ENCODE results near the gene IL13. TPM values are rescaled to one million over a fixed set of nuclear protein-coding genes. Genes with fewer than 3 reads are reported as not detected.

Gene IL13
- total RNA-seq: 1 to 10 TPM in 1 of 4 donors, under 1 TPM in 1, not detected in 2; 0.80 to 1.4 TPM

GRCh38 chr5:132657676-132658380 is at the start of gene IL13:
Gene IL13 (plus strand): TSS chr5:132658173. CDS start chr5:132658187, 14 bp downstream.
- H3K4me1 ChIP-seq: peaks cover 16% of the 10 kb centered on the region
- no peak within 1 kb of the TSS for H3K4me3 ChIP-seq
- no peak for DNase-seq (ENCODE audit: low spot score in 2 of 2)
- no peaks in the 10 kb centered on the region for H3K36me3 ChIP-seq
- no peaks in the 10 kb centered on the region for H3K9me3 ChIP-seq
- WGBS: 94% methylated on average over 12 of the region's 12 CpGs
- TF ChIP-seq POLR2AphosphoS5 (IDR thresholded peaks at IDR 0.05) (no peak), POLR2A (IDR thresholded peaks at IDR 0.05) (no peak), EP300 (IDR thresholded peaks at IDR 0.05) (no peak)
- TF ChIP-seq, protein P1, sequence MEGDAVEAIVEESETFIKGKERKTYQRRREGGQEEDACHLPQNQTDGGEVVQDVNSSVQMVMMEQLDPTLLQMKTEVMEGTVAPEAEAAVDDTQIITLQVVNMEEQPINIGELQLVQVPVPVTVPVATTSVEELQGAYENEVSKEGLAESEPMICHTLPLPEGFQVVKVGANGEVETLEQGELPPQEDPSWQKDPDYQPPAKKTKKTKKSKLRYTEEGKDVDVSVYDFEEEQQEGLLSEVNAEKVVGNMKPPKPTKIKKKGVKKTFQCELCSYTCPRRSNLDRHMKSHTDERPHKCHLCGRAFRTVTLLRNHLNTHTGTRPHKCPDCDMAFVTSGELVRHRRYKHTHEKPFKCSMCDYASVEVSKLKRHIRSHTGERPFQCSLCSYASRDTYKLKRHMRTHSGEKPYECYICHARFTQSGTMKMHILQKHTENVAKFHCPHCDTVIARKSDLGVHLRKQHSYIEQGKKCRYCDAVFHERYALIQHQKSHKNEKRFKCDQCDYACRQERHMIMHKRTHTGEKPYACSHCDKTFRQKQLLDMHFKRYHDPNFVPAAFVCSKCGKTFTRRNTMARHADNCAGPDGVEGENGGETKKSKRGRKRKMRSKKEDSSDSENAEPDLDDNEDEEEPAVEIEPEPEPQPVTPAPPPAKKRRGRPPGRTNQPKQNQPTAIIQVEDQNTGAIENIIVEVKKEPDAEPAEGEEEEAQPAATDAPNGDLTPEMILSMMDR (IDR thresholded peaks at IDR 0.05): no peak
- H3K27me3 ChIP-seq: peaks cover 27% of the 10 kb centered on the region
- no peak within 1 kb of the TSS for H3K27ac ChIP-seq

DNA sequence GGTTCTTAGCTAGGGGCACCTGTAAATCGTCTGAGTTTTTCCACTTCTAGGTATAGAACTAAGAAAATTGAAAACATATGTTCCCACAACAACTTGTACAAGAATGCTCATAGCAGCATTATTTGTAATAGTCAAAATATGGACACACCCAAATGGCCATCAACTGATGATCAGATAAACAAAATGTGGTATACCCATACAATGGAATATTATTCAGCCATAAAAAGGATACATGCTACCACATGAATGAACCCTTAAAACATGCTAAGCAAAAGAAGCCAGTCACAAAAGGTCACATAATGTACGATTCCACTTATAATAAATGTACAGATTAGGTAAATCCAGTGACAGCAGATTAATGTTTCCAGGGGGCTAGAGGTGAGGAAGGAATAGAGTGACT is 46.0 kb upstream of the IL13 start:
- WGBS: 96% methylated on average over 2 of the region's 2 CpGs
- Histone ChIP-seq H3K27me3 (no peaks in the 10 kb centered on the region), H3K27ac (no peak overlapping the region), H3K36me3 (peaks cover 71% of the 10 kb centered on the region), H3K4me1 (no peaks in the 10 kb centered on the region), H3K9me3 (no peaks in the 10 kb centered on the region), H3K4me3 (no peak overlapping the region)
- TF ChIP-seq POLR2AphosphoS5 (IDR thresholded peaks at IDR 0.05): no peak
- TF ChIP-seq EP300 (IDR thresholded peaks at IDR 0.05): no peak
- TF ChIP-seq POLR2A (IDR thresholded peaks at IDR 0.05): no peak
- TF ChIP-seq, protein P1 (IDR thresholded peaks at IDR 0.05): no peak
- no peak for DNase-seq (ENCODE audit: low spot score in 2 of 2)

DNA sequence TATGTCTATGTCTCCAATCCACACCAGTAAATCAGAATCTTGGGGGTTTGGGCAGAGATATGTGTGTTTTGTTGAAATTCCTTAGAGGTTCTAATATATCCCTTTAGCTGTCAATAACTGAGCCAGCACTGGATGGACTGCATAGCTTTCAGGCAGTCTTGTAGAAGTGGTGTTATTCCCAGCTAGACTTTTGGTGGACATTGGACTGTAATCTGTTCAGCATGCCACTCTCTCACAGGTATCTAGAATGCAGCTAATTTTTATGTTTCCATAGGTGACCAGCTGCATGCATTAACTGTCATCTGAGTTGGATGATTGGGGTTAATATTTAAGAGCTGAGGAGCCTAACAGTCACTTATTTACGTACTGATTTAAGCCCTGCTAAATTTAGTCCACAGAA is 45.1 kb upstream of the IL13 start:
- H3K27ac ChIP-seq: no peak overlapping the region
- TF ChIP-seq, protein P1 (IDR thresholded peaks at IDR 0.05): no peak
- TF ChIP-seq POLR2A (IDR thresholded peaks at IDR 0.05): no peak
- TF ChIP-seq EP300 (IDR thresholded peaks at IDR 0.05): no peak
- TF ChIP-seq POLR2AphosphoS5 (IDR thresholded peaks at IDR 0.05): no peak
- H3K27me3 ChIP-seq: no peaks in the 10 kb centered on the region
- peaks cover 76% of the 10 kb centered on the region for H3K36me3 ChIP-seq
- WGBS: 86% methylated on average over 1 of the region's 1 CpG
- no peak for DNase-seq (ENCODE audit: low spot score in 2 of 2)
- no peaks in the 10 kb centered on the region for H3K4me1 ChIP-seq
- no peaks in the 10 kb centered on the region for H3K9me3 ChIP-seq
- no peak overlapping the region for H3K4me3 ChIP-seq

DNA sequence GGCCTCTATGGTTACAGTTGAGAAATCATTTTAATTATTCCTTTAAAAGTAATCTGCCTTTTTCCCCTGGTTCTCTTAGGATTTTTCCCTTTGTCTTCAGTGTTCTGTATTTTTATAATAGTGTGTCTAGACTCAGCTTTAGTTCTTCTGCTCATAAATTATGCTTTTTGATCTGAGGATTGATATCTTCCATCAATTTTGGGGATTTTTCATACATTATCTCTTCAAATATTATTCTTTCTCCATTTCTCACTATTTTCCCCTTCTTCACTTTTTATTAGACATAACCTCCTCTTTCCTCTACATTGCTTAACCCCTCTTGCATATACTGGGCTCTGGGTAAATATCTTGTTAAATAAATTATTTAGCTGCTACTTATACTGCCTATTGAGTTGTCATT is 36.3 kb upstream of the IL13 start:
- H3K27ac ChIP-seq: no peak overlapping the region
- H3K36me3 ChIP-seq: peaks cover 57% of the 10 kb centered on the region
- DNase-seq (ENCODE audit: low spot score in 2 of 2): no peak
- no peaks in the 10 kb centered on the region for H3K4me1 ChIP-seq
- H3K27me3 ChIP-seq: no peaks in the 10 kb centered on the region
- no peaks in the 10 kb centered on the region for H3K9me3 ChIP-seq
- TF ChIP-seq EP300 (IDR thresholded peaks at IDR 0.05) (no peak), POLR2A (IDR thresholded peaks at IDR 0.05) (no peak), POLR2AphosphoS5 (IDR thresholded peaks at IDR 0.05) (no peak)
- TF ChIP-seq, protein P1 (IDR thresholded peaks at IDR 0.05): no peak
- no peak overlapping the region for H3K4me3 ChIP-seq

DNA sequence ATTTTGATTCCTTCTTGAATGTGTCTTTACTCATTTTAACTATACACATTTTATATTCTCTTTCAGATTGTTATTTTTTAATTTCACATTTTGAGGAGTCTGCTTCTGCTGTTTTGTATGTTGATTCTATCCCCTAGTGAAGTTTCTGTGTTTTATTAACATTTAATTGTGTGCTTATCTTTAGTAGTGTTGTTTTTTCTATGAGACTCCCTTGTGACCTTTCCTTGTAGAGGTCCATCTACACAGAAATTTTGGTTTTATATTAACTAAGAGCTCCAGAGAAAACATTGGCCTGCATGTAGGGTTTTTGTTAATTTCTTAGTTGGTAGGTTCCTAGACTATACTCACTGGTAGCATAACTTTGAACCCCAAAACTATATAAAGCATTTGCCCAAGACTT is 35.4 kb upstream of the IL13 start:
- Histone ChIP-seq H3K4me3 (no peak overlapping the region), H3K4me1 (no peaks in the 10 kb centered on the region), H3K36me3 (peaks cover 49% of the 10 kb centered on the region), H3K9me3 (no peaks in the 10 kb centered on the region), H3K27ac (no peak overlapping the region), H3K27me3 (no peaks in the 10 kb centered on the region)
- DNase-seq (ENCODE audit: low spot score in 2 of 2): no peak
- TF ChIP-seq, protein P1 (IDR thresholded peaks at IDR 0.05): no peak
- TF ChIP-seq POLR2AphosphoS5 (IDR thresholded peaks at IDR 0.05) (no peak), EP300 (IDR thresholded peaks at IDR 0.05) (no peak), POLR2A (IDR thresholded peaks at IDR 0.05) (no peak)
